Activated CD4-positive, alpha-beta T cell treated with anti-CD3 and anti-CD28 coated beads, Interleukin-2, Interleukin-4, amounts not matched to agents 100 ng/mL and 50 ng/mL, durations not matched to agents 16 hours and 8 hours (primary cell): Measurements from ENCODE around the gene FTCD.
"Not testable (repeated sequence)": the region's sequence is repeated elsewhere in the genome, so short reads cannot be mapped to it uniquely, and the experiment has no call there.

Source experiments
- DNase-seq: peaks from one replicate; pipeline ENCODE4 v3.0.0-alpha.2; 2020; ENCODE audit warnings: low spot score

FTCD gene, protein sequence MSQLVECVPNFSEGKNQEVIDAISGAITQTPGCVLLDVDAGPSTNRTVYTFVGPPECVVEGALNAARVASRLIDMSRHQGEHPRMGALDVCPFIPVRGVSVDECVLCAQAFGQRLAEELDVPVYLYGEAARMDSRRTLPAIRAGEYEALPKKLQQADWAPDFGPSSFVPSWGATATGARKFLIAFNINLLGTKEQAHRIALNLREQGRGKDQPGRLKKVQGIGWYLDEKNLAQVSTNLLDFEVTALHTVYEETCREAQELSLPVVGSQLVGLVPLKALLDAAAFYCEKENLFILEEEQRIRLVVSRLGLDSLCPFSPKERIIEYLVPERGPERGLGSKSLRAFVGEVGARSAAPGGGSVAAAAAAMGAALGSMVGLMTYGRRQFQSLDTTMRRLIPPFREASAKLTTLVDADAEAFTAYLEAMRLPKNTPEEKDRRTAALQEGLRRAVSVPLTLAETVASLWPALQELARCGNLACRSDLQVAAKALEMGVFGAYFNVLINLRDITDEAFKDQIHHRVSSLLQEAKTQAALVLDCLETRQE

DNA sequence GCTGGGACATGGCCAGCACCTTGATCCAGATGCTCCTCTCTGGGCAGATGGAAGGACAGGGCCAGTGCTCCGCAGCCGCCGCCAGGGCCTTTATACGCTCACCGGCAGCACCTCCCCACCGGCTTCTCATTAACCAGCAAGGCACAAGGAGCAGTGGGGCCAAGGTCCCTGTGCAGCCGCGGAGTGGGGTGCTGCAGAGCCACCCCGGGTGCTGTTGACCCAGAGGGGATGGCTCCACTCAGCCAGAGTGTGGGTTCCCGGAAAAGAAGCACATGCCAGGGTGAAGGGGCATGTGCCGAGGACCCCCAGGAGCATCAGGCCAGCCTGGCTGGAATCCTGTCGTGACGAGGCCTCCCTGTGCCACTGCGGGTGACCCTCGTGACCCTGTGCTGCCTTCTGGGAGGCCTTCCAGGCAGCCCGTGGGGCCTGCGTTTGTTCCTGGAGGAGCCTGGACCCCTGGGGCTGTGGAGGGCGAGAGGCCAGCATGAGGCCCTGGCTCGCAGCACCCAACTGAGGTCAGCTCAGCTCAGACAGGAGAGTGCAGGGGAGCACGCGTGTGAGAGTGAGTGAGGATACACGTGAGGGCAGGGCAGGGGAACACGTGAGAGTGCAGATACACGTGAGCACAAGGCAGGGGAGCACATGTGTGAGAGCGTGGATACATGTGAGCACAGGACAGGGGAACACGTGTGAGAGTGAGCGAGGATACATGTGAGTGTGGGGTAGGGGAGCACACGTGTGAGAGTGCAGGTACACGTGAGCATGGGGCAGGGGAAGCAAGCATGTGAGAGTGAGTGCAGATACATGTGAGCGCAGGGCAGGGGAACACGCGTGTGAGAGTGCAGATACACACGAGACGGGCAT lies at the start of gene FTCD:
FTCD (minus strand) TSS at position 66 of the 864 bp plus-strand sequence; CDS start at position 10, 56 bp downstream.
- no peak for DNase-seq

GRCh38 chr21:46205166-46205565 lies 49.8 kb upstream of the FTCD start:
- no peak for DNase-seq

GRCh38 chr21:46203203-46203600 lies 47.8 kb upstream of the FTCD start:
- DNase-seq, result no peak

DNA sequence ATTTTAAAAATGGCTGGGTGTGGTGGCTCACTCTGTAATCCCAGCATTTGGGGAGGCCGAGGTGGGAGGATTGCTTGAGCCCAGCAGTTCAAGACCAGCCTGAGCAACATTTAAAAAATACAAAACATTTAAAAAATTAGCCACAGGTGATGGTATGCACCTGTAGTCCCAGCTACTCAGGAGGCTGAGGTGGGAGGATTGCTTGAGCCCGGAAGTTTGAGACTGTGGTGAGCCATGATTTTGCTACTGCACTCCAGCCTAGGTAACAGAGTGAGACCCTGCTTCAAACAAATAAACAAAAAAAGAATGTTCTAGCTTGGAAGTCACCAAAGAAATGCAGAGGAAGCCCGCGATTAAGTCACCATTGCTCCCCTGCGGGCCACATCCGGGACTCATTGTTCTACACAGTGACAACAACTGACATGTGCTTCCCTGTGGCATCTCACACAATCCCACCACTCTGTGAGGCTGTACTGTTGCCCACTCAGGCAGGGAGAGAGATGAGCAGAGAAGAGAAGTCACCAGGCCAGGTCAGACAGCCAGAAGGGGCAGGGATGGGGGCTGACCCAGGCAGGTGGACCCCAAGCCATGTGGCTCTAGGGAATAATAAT lies 47.3 kb upstream of the FTCD start:
- no peak for DNase-seq

- not testable (repeated sequence) for DNase-seq
These were observed 45.8 kb upstream of the FTCD start for GRCh38 chr21:46200877-46201803.

GRCh38 chr21:46199436-46200373 lies 44.3 kb upstream of the FTCD start:
- no peak for DNase-seq

DNA sequence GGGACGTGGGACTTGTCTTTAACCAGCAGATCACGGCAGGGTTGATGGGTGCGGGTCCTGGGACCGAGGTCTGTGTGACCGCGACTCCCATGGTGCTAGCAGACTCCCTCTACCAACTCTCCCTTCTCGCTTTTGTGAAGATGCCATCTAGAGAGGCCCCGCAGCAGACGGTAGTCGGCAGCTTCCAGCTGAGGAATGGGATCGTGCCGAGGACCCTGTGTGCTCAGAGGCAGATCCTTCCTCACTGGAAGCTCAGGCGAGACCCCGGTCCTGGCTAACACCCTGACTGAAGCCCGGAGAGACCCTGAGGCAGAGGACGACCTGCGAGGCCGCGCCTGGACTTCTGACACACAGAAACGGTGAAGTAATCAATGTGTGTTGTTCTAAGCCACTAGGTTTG lies 41.4 kb upstream of the FTCD start:
- DNase-seq, result no peak

GRCh38 chr21:46195595-46196195 lies 40.3 kb upstream of the FTCD start:
- DNase-seq, result no peak

DNA sequence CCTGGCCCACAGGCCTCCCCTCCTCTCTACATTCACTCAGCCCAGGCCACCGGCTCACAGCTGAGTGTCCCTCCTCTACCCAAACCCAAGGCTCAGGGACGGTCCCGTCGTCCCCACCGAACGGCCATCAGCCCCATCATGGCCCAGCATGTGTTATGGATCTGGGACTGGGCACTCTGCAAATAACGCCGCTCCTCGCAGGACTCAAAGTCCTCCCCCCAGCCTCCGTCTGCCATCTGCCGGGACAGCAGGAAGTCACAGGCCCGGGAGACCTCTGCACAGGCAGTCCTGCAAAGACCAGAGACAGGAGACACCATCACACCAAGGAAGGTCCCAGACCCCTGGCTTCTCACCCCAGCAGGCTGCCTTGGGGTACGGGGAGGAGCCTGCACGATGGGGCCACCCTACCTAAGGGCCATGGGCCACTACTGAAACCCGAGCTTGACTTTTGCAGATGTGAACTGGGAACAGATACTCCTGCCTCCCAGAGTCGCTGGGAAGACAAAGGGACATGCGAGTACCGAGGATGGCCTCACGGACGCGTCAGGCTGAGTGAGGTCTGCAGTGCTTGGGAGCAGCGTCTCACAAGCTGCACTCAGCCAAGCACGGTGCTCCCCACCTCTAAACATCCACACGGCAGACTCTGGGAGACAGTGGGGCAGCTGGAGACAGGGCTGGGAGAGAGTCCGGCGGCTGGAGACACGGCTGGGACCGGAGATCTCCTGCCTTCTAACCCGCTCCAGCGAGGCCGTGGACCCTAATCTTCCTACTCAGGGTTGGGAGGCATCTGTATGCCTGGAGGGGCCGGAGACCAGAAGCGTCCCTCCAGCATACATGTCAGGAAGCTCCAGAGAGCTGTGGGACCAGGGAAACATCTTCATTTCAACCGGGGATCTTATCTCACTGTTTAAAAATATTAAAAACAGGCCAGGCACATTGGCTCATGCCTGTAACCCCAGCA lies 39.3 kb upstream of the FTCD start:
- DNase-seq, result no peak

GRCh38 chr21:46193829-46194373 lies 38.5 kb upstream of the FTCD start:
- DNase-seq, result no peak

DNA sequence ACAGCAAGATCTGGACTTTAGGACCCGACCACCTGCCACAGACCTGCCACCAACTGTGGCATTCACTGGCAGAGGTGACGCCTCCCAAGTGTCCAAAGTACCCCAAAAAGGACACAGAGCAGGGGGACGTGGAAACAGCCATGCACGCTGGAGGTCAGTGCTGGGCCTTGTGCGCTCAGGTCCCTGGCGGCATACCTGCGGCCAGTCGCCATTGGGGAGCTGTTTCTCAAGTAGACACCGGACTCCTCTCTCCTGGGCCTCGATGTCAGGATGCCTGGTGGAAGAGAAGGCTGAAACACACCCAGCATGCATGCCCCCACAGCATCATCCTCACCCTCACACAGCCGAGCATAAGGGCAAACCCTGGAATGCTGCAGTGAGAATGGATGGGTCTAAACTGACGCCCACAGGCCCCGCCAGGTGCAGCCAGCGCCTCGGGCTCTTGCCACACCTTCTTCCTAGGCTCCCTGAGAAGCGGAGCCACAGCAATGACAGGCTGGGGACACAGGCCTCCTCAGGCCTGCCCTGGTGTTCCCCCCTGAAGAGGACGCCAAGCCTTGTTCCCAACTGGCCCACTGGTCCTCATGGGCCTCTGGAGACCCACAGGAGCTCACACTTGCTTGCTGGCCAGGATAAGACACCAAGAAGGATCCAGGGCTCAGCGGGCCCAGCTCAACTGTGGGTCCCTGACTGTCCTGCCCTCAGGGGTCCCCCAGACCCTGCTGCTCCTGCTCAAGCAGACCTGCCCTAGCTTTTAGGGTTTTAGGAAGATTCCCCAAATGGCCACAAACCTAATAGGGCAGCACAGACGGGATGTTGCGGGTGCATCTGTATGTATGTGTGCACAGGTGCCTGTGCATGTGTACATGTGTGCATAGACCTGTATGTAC lies 36.6 kb upstream of the FTCD start:
- no peak for DNase-seq

DNA sequence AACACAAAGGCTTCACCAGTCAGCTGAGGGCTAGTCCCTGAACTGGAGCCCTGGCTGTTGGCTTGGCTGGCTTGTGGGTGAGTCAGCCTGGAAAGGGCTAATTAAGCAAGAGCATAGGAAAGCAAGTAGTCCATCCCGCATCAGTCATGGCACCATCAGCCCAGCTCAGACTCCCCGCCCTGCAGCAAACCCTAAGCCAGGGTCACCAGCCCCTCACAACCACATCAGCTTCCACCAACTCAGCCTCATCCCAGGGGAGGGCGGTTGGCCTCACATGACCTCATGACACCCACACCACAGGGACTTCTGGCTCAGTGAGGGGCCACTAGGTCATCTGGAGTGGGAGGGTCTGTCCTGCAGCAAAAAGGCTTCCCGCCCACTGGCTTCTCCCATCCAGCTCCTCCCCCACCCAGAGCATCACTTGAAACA lies 35.9 kb upstream of the FTCD start:
- no peak for DNase-seq

- DNase-seq, result no peak
These were observed 35.2 kb upstream of the FTCD start for GRCh38 chr21:46190491-46191131.

DNA sequence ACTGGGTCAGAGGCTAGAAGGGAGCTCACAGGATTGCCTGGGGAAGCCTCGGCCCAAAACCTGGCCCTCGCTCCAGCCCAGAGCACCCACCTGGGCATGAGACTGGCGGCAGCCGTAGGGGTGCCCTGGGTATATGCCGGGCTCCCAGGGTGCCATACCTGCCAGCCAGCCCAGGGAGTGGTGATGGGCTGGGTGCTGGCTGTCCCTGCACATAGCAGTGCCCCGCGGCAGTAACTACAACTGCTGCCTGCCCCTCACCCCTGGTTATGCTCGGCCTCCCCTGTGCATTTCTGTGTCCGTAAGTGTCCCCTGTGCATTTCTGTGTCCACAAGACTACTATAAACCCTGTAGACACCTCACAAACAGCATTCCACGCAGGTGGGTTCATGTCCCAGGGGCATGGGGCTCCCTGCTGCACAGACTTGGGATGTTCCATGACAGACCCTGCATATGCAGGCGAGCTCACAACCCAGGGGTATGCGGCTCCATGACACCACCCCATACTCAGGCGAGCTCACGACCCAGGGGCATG lies 34.6 kb upstream of the FTCD start:
- no peak for DNase-seq

DNA sequence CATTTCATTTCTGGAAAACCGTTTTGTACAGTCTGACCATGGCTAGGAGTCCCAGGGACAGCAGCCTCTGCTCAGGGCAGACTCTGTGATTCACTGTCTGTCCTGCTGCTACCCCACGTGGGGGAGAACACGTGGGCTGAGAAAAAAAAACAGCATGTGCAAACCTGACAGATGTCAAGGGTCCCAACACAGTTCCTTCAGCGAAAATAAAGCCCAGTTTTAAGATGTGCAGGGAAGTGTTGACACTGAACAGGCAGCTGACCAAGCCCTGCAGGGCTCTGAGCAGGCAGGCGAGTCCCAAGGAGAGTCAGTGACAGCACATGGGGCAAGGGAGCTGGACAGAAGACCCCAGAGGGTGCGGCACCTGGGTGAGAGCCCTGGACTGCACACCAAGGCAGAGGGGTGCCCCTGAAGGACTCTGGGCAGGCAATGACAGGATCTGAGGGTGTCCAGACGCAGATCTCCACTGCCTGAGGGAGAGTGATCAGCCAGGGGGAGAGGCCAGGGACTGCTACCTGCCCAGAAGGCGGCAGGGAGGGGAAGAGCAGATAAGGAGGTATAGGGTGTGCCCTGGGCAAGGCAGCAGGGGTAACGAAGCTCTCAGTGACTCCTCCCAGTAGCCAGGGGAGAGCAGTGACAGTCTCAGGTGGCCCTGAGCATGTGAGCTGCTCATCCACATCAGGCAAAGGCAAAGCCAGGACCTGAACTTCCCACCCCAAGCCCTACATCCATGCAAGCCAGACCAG lies 34.0 kb upstream of the FTCD start:
- no peak for DNase-seq
